PFSK-1 (cell line): ENCODE measurements around the gene POLA1.

ENCODE experiments used
- TAF1 ChIP-seq: IDR thresholded peaks from 2 replicates; pipeline ENCODE4 v1.6.1; 2012; ENCODE audit warnings: low read length, control low read depth, borderline replicate concordance; ENCODE audit not compliant: insufficient read depth
- TF ChIP-seq, protein P1 (sequence below), 2 experiments: IDR thresholded peaks; 2 replicates each; pipeline versions ENCODE4 v1.6.1 to v1.8.0; 2011 to 2012; ENCODE audit warnings: low read depth in 2 of 2, low read length in 2 of 2, control low read depth in 1 of 2, inconsistent platforms in 1 of 2, mild to moderate bottlenecking in 1 of 2, moderate library complexity in 1 of 2; ENCODE audit not compliant: insufficient read depth in 1 of 2

DNA sequence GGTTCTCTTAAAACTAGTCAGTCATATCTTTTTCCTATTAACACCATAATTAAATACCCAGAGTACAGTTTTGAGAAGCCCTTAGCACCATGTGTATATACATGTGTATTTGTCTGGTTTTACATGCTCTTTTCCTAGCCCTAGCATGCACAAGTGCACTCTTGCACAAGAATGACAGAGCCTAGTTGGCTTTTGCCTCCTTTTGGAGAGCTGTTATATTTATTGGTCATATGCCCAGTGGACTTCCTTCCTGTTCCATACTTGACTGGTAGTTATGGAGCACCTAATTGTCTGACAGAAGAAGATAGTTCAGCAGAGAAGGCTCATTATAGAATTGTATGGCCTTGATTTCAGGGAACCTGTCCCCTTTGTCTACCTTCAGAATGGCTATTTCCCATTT lies 166.4 kb downstream of the POLA1 start:
- TF ChIP-seq, protein P1, sequence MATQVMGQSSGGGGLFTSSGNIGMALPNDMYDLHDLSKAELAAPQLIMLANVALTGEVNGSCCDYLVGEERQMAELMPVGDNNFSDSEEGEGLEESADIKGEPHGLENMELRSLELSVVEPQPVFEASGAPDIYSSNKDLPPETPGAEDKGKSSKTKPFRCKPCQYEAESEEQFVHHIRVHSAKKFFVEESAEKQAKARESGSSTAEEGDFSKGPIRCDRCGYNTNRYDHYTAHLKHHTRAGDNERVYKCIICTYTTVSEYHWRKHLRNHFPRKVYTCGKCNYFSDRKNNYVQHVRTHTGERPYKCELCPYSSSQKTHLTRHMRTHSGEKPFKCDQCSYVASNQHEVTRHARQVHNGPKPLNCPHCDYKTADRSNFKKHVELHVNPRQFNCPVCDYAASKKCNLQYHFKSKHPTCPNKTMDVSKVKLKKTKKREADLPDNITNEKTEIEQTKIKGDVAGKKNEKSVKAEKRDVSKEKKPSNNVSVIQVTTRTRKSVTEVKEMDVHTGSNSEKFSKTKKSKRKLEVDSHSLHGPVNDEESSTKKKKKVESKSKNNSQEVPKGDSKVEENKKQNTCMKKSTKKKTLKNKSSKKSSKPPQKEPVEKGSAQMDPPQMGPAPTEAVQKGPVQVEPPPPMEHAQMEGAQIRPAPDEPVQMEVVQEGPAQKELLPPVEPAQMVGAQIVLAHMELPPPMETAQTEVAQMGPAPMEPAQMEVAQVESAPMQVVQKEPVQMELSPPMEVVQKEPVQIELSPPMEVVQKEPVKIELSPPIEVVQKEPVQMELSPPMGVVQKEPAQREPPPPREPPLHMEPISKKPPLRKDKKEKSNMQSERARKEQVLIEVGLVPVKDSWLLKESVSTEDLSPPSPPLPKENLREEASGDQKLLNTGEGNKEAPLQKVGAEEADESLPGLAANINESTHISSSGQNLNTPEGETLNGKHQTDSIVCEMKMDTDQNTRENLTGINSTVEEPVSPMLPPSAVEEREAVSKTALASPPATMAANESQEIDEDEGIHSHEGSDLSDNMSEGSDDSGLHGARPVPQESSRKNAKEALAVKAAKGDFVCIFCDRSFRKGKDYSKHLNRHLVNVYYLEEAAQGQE (IDR thresholded peaks at IDR 0.05; ENCODE audit: insufficient read depth in 1 of 2, low read depth in 2 of 2, low read length in 2 of 2): no peak
- TF ChIP-seq TAF1: no peak
